Spleen (tissue), 11 donors: ENCODE results near the gene GRAMD1A. TPM values are rescaled to one million over a fixed set of nuclear protein-coding genes. Genes with fewer than 3 reads are reported as not detected.

Source experiments
- DNase-seq: peaks from one replicate; pipeline ENCODE4 v3.0.0-alpha.2; 2020
- H3K27ac ChIP-seq, 8 donors: fragments of 200-600 bp; sonication (generic) in 7 of 8; 1 replicate in 4 of 8; 2 replicates in 4 of 8; pipeline versions ENCODE4 v1.5.0 to v1.8.0; 2016 to 2021; ENCODE audit warnings: inconsistent platforms in 4 of 8, mild to moderate bottlenecking in 4 of 8, moderate library complexity in 1 of 8
- H3K27me3 ChIP-seq, 7 donors: fragments of 200-600 bp; sonication (generic) in 6 of 7; replicated peaks in 1 of 7; 1 replicate in 4 of 7; 2 replicates in 3 of 7; pipeline versions ENCODE4 v1.5.0 to v1.8.0; 2016 to 2021; ENCODE audit warnings: inconsistent platforms in 3 of 7, mild to moderate bottlenecking in 1 of 7
- H3K36me3 ChIP-seq, 6 donors: fragments of 200-600 bp; sonication (generic) in 5 of 6; 1 replicate in 4 of 6; 2 replicates in 2 of 6; pipeline versions ENCODE4 v1.5.0 to v1.8.0; 2016 to 2021; ENCODE audit warnings: inconsistent platforms in 2 of 6
- H3K4me1 ChIP-seq, 6 donors: fragments of 200-600 bp; sonication (generic) in 5 of 6; 1 replicate in 3 of 6; 2 replicates in 3 of 6; pipeline versions ENCODE4 v1.5.0 to v1.8.0; 2016 to 2021; ENCODE audit warnings: inconsistent platforms in 3 of 6
- H3K4me3 ChIP-seq, 8 donors: fragments of 200-600 bp; sonication (generic) in 7 of 8; 1 replicate in 4 of 8; 2 replicates in 4 of 8; pipeline versions ENCODE4 v1.5.0 to v1.8.0; 2016 to 2021; ENCODE audit warnings: inconsistent platforms in 4 of 8, mild to moderate bottlenecking in 4 of 8, moderate library complexity in 2 of 8
- H3K9me3 ChIP-seq, 8 donors: fragments of 200-600 bp; sonication (generic) in 7 of 8; 1 replicate in 4 of 8; 2 replicates in 4 of 8; pipeline versions ENCODE4 v1.5.0 to v1.8.0; 2016 to 2021; ENCODE audit warnings: inconsistent platforms in 4 of 8
- CTCF ChIP-seq, 11 experiments: fragments of 200-600 bp in 7 of 11; fragments of 450-650 bp in 4 of 11; sonication (generic) in 4 of 11; IDR thresholded peaks in 8 of 11; conservative IDR thresholded peaks in 3 of 11; 1 replicate in 7 of 11; 2 replicates in 4 of 11; pipeline versions ENCODE4 v1.4.0 to v1.8.0; 2016 to 2021; ENCODE audit warnings: antibody characterized with exemption in 11 of 11, inconsistent platforms in 4 of 11, mild to moderate bottlenecking in 1 of 11
- POLR2A ChIP-seq, 3 donors: fragments of 450-650 bp; IDR thresholded peaks; one replicate each; pipeline ENCODE4 v1.5.1; 2017; ENCODE audit warnings: antibody characterized with exemption in 3 of 3, mild to moderate bottlenecking in 1 of 3
- POLR2AphosphoS5 ChIP-seq, 3 donors: sonication (generic); formaldehyde crosslinking; IDR thresholded peaks; one replicate each; pipeline ENCODE4 v1.5.1; 2017; ENCODE audit warnings: antibody characterized with exemption in 3 of 3
- WGBS, 5 donors: extraction: QIAGEN DNeasy Blood & Tissue Kit in 3 of 5; methylation state at CpG; one replicate each; pipeline versions ENCODE4 v1.1.5 to v1.1.7; 2013 to 2018; 5-methylcytosine and 5-hydroxymethylcytosine counted together
- intact Hi-C: fragments of 100-400 bp; cut with DNase I; formaldehyde crosslinking; loops from one replicate; pipeline ENCODE4 v1.15.0; 2023; ENCODE audit warnings: low total_unique reads
- polyA plus RNA-seq, 3 donors: library from polyadenylated mRNA; stranded (reverse); fragments of 200-250 nt; gene quantifications; one replicate each; pipeline ENCODE4 v1.2.1, GENCODE V29; 2013
- total RNA-seq, 7 donors: library from RNA; depleted of rRNA in 3 of 7; stranded (reverse); fragments of >200 nt in 3 of 7; fragmentation: NEBNext Ultra II Directional in 4 of 7; extraction: Animal tissue kit (Norgen Biotek cat#: 25700) in 4 of 7; gene quantifications; one replicate each; pipeline versions ENCODE4 v1.1.0 to v1.2.1, GENCODE V29; 2016 to 2021
- donor health status: healthy with polysubstance abuse.
- donor health status: DM: no; HTN: no; CAD: no; lungs with moderate emphysema.
- donor health status: DM: no; HTN: no; CAD: no.
- donor health status: Bipolar disorder and iron deficiency.
- donor health status: healthy.
- donor health status: DM: no; HTN: no; CAD: no.
- donor health status: DM: yes; HTN: yes; CAD: no.

The GRAMD1A gene
- total and polyA plus RNA-seq, 10 donors: 30.0 to 177 (median 101) TPM

DNA sequence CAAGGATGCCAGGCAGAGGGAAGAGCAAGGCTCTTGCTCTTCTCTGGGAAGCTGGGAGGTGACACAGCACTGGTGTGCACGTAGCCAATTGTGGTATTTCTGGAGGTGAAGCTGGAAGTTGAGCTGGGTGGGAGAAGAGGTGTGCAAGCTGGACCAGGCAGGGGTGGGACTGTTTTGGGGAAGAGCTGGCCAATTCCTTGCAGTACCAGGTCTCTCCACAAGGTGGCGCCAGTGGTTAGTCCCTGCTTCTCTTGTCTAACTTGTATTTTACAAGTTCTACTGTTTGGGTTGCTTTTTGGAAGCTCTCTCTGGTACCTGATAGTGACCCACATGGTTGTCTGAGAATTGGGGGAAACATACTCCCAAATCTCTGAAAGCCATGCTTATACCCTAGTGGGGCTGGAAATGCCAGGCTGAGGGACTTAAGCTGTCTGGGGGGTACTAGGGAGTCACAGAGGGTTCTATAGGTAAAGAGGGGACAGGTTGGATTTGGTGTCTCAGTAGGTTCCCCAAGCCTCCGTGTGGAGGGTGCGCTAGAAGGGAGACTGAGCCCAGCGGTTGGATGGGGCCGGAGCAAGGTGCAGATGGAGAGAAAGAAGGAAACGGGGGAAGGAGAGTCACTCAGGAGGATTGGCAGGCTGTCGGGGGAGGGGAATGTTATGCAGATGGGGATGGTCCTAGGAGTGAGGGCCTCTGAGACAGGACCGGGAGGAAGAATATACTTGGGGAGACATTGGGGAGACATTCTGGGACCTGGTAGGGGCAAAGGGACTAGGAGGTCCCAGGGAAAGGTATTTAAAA lies 44.4 kb downstream of the GRAMD1A start:
- Histone ChIP-seq H3K4me3 (no peak overlapping the region), H3K27me3 (peaks cover 0 to 23% (median 0%) of the 10 kb centered on the region in 7 donors), H3K4me1 (peaks cover 31 to 71% (median 53%) of the 10 kb centered on the region in 6 donors), H3K9me3 (no peaks in the 10 kb centered on the region), H3K36me3 (no peaks in the 10 kb centered on the region), H3K27ac (no peak overlapping the region)
- DNase-seq: no peak
- no peak for TF ChIP-seq POLR2A (IDR thresholded peaks at IDR 0.05)
- TF ChIP-seq CTCF (IDR thresholded peaks at IDR 0.05 in 8 of 11, conservative IDR thresholded peaks at IDR 0.05 in 3 of 11): peak; percentile 84 to 97 (median 92)
- no peak for TF ChIP-seq POLR2AphosphoS5 (IDR thresholded peaks at IDR 0.05)
- intact Hi-C loops: no loop called here
- WGBS, 5 donors: 52 to 63% (median 55%) methylated on average over 9 of the region's 9 CpGs

DNA sequence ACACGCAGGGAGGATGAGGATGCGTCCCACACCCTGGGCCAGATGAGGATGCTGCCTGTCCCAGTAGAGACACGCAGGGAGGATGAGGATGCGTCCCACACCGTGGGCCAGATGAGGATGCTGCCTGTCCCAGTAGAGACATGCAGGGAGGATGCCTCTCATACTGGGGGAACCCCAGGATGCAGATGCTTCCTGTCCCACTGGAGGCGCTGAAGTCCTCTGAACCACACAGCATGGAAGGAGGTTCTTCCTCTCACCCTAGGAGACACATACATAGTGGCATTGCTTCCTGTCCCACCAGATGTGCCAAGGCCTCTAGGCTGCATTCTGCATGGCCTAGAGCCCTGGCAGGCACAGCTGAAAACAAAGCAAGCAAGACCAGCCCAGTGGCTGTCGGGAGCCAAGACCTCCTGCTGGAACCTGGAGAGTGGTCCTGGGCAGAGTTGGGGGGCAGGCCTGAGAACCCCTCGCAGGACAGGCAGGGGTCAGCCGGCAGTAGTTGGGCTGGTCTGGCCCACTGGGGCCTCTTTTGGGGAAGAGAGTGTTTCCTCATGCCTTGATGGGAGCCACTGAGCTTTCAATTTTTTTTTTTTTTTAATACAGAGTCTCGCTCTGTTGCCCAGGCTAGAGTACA lies 45.7 kb downstream of the GRAMD1A start:
- intact Hi-C loops: no loop called here
- DNase-seq: no peak

DNA sequence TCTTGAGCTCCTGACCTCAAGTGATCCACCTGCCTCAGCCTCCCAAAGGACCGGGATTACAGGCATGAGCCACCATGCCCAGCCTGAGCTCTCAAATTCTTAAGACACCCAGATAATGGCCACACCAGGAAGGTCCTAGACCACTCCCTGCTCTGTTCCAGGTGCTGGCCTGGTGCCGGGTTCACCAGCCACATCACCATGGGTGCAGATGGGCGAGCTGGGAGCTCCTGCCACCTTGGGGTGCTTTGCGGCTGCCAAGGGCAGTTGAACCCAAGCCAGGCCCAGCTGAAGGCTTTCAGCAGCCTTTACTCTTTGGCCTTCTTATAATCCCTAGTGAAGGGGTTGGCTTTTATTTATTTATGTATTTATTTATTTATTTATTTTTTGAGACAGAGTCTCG lies 46.3 kb downstream of the GRAMD1A start:
- no peak for DNase-seq
- H3K9me3 ChIP-seq: no peaks in the 10 kb centered on the region
- no peaks in the 10 kb centered on the region for H3K36me3 ChIP-seq
- no peak overlapping the region for H3K27ac ChIP-seq
- intact Hi-C loops: no loop called here
- WGBS, 5 donors: 88 to 95% (median 94%) methylated on average over 4 to 5 of the region's 5 CpGs
- TF ChIP-seq POLR2A (IDR thresholded peaks at IDR 0.05) (no peak), CTCF (IDR thresholded peaks at IDR 0.05 in 8 of 11, conservative IDR thresholded peaks at IDR 0.05 in 3 of 11) (no peak), POLR2AphosphoS5 (IDR thresholded peaks at IDR 0.05) (no peak)
- peaks cover 0 to 3% (median 0%) of the 10 kb centered on the region in 7 donors for H3K27me3 ChIP-seq
- no peak overlapping the region for H3K4me3 ChIP-seq
- peaks cover 11 to 52% (median 33%) of the 10 kb centered on the region in 6 donors for H3K4me1 ChIP-seq

More for the DNA sequence above, 45.7 kb downstream of the GRAMD1A start:
- H3K36me3 ChIP-seq: no peaks in the 10 kb centered on the region
- H3K9me3 ChIP-seq: no peaks in the 10 kb centered on the region
- TF ChIP-seq POLR2A (IDR thresholded peaks at IDR 0.05) (no peak), CTCF (IDR thresholded peaks at IDR 0.05 in 8 of 11, conservative IDR thresholded peaks at IDR 0.05 in 3 of 11) (peak in 9 of 11 experiments; percentile 4 to 57 (median 40)), POLR2AphosphoS5 (IDR thresholded peaks at IDR 0.05) (peak; percentile 40 to 90 (median 76))
- WGBS, 5 donors: 12 to 38% (median 17%) methylated on average over 5 to 10 of the region's 10 CpGs
- peaks cover 18 to 58% (median 40%) of the 10 kb centered on the region in 6 donors for H3K4me1 ChIP-seq
- peak overlapping the region in 5 of 8 donors; percentile 14 to 58 (median 28) for H3K27ac ChIP-seq
- H3K27me3 ChIP-seq: peaks cover 0 to 10% (median 0%) of the 10 kb centered on the region in 7 donors
- H3K4me3 ChIP-seq: no peak overlapping the region

GRCh38 chr19:35048911-35049411 lies 48.8 kb downstream of the GRAMD1A start:
- Histone ChIP-seq H3K4me3 (no peak overlapping the region), H3K4me1 (peaks cover 5 to 28% (median 21%) of the 10 kb centered on the region in 6 donors), H3K27me3 (no peaks in the 10 kb centered on the region), H3K9me3 (no peaks in the 10 kb centered on the region), H3K27ac (no peak overlapping the region), H3K36me3 (no peaks in the 10 kb centered on the region)
- 60 to 83% (median 75%) methylated on average over 8 to 12 of the region's 12 CpGs for WGBS, 5 donors
- intact Hi-C loops: no loop called here
- DNase-seq: no peak
- TF ChIP-seq CTCF (IDR thresholded peaks at IDR 0.05 in 8 of 11, conservative IDR thresholded peaks at IDR 0.05 in 3 of 11) (no peak), POLR2AphosphoS5 (IDR thresholded peaks at IDR 0.05) (no peak), POLR2A (IDR thresholded peaks at IDR 0.05) (no peak)
